ENCODE data around the gene CEP44. TPM values are rescaled to one million over a fixed set of nuclear protein-coding genes. Genes with fewer than 3 reads are reported as not detected.

The CEP44 gene
- total RNA-seq, 1 donor from 2014 or later: 17.4 TPM

DNA sequence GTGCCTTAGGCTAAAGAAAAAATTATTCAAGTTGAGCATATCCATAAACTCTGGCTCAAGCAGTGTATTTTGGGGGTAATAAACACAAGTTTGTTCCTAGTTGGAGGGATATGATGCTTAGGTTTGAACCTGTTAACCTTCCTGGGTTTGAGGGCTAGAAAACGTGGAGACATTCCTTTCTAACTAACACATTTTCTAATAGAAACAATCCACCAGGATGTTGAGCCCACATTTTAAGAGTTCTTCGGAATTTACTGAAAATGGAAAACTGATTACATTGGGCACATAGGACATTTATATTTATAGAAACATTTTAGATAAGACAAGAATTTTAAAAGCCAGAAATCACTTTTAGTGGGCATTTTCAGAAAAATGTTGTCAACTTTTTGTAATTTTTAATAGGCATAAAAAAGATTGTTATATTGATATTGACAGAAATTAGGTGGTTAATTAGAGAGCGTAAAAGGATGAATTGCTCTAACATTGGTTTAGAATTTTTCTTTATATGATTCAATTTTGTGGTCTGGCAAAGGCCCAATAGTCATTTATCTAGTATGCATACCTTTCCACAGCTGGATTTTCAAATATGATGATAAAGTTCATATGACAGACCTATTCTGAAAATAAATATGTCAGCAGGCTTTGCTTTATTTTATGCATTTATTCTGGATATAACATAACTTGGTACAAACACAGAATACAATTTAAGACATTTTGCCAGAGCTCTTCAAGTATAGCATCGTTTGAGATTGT lies 49.2 kb downstream of the CEP44 start:
- TF ChIP-seq POLR2AphosphoS5 (IDR thresholded peaks at IDR 0.05; ENCODE audit: insufficient read depth in 1 of 2, low read depth in 1 of 2): no peak
- TF ChIP-seq POLR2A (IDR thresholded peaks at IDR 0.05): no peak
- TF ChIP-seq, protein P1, sequence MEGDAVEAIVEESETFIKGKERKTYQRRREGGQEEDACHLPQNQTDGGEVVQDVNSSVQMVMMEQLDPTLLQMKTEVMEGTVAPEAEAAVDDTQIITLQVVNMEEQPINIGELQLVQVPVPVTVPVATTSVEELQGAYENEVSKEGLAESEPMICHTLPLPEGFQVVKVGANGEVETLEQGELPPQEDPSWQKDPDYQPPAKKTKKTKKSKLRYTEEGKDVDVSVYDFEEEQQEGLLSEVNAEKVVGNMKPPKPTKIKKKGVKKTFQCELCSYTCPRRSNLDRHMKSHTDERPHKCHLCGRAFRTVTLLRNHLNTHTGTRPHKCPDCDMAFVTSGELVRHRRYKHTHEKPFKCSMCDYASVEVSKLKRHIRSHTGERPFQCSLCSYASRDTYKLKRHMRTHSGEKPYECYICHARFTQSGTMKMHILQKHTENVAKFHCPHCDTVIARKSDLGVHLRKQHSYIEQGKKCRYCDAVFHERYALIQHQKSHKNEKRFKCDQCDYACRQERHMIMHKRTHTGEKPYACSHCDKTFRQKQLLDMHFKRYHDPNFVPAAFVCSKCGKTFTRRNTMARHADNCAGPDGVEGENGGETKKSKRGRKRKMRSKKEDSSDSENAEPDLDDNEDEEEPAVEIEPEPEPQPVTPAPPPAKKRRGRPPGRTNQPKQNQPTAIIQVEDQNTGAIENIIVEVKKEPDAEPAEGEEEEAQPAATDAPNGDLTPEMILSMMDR (IDR thresholded peaks at IDR 0.05): no peak
- no peak overlapping the region for H3K4me3 ChIP-seq
- no peaks in the 10 kb centered on the region for H3K4me1 ChIP-seq
- no peak for DNase-seq (ENCODE audit: extremely low spot score in 2 of 2)
- H3K27me3 ChIP-seq: no peaks in the 10 kb centered on the region
- no peaks in the 10 kb centered on the region for H3K9me3 ChIP-seq
- intact Hi-C loops (cut with DNase I): no loop called here
- H3K36me3 ChIP-seq: no peaks in the 10 kb centered on the region
- no peak overlapping the region for H3K27ac ChIP-seq

- no peak for DNase-seq (ENCODE audit: extremely low spot score in 2 of 2)
- Histone ChIP-seq H3K4me1 (no peaks in the 10 kb centered on the region), H3K4me3 (no peak overlapping the region), H3K9me3 (no peaks in the 10 kb centered on the region), H3K27ac (no peak overlapping the region), H3K27me3 (no peaks in the 10 kb centered on the region), H3K36me3 (no peaks in the 10 kb centered on the region)
- TF ChIP-seq POLR2A (IDR thresholded peaks at IDR 0.05) (no peak), POLR2AphosphoS5 (IDR thresholded peaks at IDR 0.05; ENCODE audit: insufficient read depth in 1 of 2, low read depth in 1 of 2) (no peak)
- TF ChIP-seq, protein P1 (IDR thresholded peaks at IDR 0.05): no peak
- intact Hi-C loops (cut with DNase I): no loop called here
Measured at GRCh38 chr4:174334628-174335027, 50.9 kb downstream of the CEP44 start.

GRCh38 chr4:174340714-174341113 lies 57.0 kb downstream of the CEP44 start:
- no peaks in the 10 kb centered on the region for H3K4me1 ChIP-seq
- no peaks in the 10 kb centered on the region for H3K36me3 ChIP-seq
- intact Hi-C loops (cut with DNase I): no loop called here
- no peak for TF ChIP-seq POLR2A (IDR thresholded peaks at IDR 0.05)
- no peak for TF ChIP-seq POLR2AphosphoS5 (IDR thresholded peaks at IDR 0.05; ENCODE audit: insufficient read depth in 1 of 2, low read depth in 1 of 2)
- TF ChIP-seq, protein P1 (IDR thresholded peaks at IDR 0.05): no peak
- no peak for DNase-seq (ENCODE audit: extremely low spot score in 2 of 2)
- H3K9me3 ChIP-seq: no peaks in the 10 kb centered on the region
- H3K27me3 ChIP-seq: no peaks in the 10 kb centered on the region
- no peak overlapping the region for H3K27ac ChIP-seq
- no peak overlapping the region for H3K4me3 ChIP-seq

DNA sequence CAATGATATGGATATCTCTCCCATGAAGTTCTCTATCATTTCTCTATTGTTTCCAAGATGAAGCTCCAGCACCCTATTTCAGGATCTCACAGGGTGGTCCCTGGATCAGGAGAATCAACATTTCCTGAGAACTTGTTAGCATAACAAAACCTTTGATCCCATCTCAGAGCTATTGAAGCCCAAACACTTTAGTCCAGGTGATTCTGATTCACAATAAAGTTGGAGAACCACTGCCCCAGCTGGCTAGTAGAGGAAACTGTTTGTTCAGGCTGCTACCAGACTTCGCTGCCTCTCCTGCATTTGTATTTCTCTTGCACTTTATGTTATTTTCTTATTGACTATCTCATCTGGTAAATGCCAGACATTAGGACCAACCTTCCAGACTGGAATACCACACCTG lies 65.4 kb downstream of the CEP44 start:
- no peak for TF ChIP-seq POLR2A (IDR thresholded peaks at IDR 0.05)
- no peak for TF ChIP-seq POLR2AphosphoS5 (IDR thresholded peaks at IDR 0.05; ENCODE audit: insufficient read depth in 1 of 2, low read depth in 1 of 2)
- TF ChIP-seq, protein P1 (IDR thresholded peaks at IDR 0.05): no peak
- H3K9me3 ChIP-seq: no peaks in the 10 kb centered on the region
- no peaks in the 10 kb centered on the region for H3K36me3 ChIP-seq
- intact Hi-C loops (cut with DNase I): no loop called here
- no peak overlapping the region for H3K4me3 ChIP-seq
- DNase-seq (ENCODE audit: extremely low spot score in 2 of 2): no peak
- no peaks in the 10 kb centered on the region for H3K27me3 ChIP-seq
- no peaks in the 10 kb centered on the region for H3K4me1 ChIP-seq
- no peak overlapping the region for H3K27ac ChIP-seq

DNA sequence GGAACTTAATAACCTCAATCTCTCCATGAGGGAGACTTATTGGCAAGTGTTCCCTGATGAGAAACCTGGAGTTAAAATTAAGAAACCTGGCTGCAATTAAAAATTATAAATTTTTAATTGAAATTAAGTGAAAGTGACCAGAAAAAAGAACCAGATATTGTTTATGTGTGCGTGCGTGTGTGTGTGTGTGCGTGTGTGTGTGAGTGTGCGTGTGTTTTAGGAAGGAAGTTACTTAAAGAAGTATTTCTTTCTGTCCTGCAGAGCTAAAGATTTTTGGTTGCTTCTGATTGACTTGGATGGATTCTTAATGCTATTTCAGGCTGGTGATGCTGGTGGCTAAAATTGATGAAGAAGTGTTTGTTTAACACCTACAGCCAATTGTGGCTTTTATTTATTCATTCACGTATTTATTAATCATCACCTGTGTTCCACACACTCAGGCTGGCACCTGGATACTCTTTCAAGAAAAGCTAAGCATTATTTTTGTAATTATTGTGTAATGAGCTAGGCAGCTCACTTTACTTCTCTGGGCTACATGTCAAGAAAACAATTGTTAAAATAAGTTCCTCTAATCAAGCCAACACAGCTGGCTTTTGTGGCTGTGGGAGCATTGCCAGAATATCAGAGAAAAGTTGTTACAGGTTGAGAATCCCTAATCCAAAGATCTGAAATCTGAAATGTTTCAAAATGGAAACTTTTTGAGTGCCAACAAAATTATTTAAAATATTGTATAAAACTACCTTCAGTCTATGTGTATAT lies 68.5 kb downstream of the CEP44 start:
- TF ChIP-seq POLR2A (IDR thresholded peaks at IDR 0.05) (no peak), POLR2AphosphoS5 (IDR thresholded peaks at IDR 0.05; ENCODE audit: insufficient read depth in 1 of 2, low read depth in 1 of 2) (no peak)
- TF ChIP-seq, protein P1 (IDR thresholded peaks at IDR 0.05): no peak
- Histone ChIP-seq H3K4me3 (no peak overlapping the region), H3K27me3 (no peaks in the 10 kb centered on the region), H3K27ac (no peak overlapping the region), H3K4me1 (no peaks in the 10 kb centered on the region), H3K9me3 (no peaks in the 10 kb centered on the region), H3K36me3 (no peaks in the 10 kb centered on the region)
- intact Hi-C loops (cut with DNase I): no loop called here
- no peak for DNase-seq (ENCODE audit: extremely low spot score in 2 of 2)
